NCI-H2107 (cell line): Measurements from ENCODE around the gene MYB.
"Not testable (repeated sequence)": the region's sequence is repeated elsewhere in the genome, so short reads cannot be mapped to it uniquely, and the experiment has no call there.

ENCODE experiments used
- DNase-seq: peaks from one replicate; lab custom pipeline; 2025; lab: John Stamatoyannopoulos, UW

The MYB gene

GRCh38 chr6:135222623-135223022, 41.5 kb downstream of the MYB start:
- no peak for DNase-seq

- no peak for DNase-seq
Observed at GRCh38 chr6:135224037-135224647, 43.0 kb downstream of the MYB start.

GRCh38 chr6:135225911-135226310, 44.8 kb downstream of the MYB start:
- DNase-seq = no peak

GRCh38 chr6:135226537-135226936, 45.4 kb downstream of the MYB start:
- no peak for DNase-seq

- no peak for DNase-seq
Observed at GRCh38 chr6:135227349-135227748, 46.2 kb downstream of the MYB start.

GRCh38 chr6:135227758-135228157, 46.6 kb downstream of the MYB start:
- DNase-seq = no peak

GRCh38 chr6:135228486-135228885, 47.4 kb downstream of the MYB start:
- no peak for DNase-seq

- DNase-seq = no peak
Observed at GRCh38 chr6:135229996-135230395, 48.9 kb downstream of the MYB start.

GRCh38 chr6:135230711-135231468, 49.8 kb downstream of the MYB start:
- no peak for DNase-seq

GRCh38 chr6:135231469-135231844, 50.3 kb downstream of the MYB start:
- DNase-seq = no peak

- DNase-seq = no peak
Observed at GRCh38 chr6:135233686-135234491, 52.8 kb downstream of the MYB start.

GRCh38 chr6:135234492-135234780, 53.3 kb downstream of the MYB start:
- no peak for DNase-seq

- no peak for DNase-seq
Observed at GRCh38 chr6:135235716-135236115, 54.6 kb downstream of the MYB start.

- DNase-seq = no peak
Observed at GRCh38 chr6:135236319-135236718, 55.2 kb downstream of the MYB start.

GRCh38 chr6:135236732-135237131, 55.6 kb downstream of the MYB start:
- no peak for DNase-seq

GRCh38 chr6:135240711-135241110, 59.6 kb downstream of the MYB start:
- no peak for DNase-seq

- no peak for DNase-seq
Observed at GRCh38 chr6:135243871-135244796, 63.0 kb downstream of the MYB start.

- DNase-seq = no peak
Observed at GRCh38 chr6:135244805-135245204, 63.7 kb downstream of the MYB start.

- DNase-seq = not testable (repeated sequence)
Observed at GRCh38 chr6:135246412-135247012, 65.4 kb downstream of the MYB start.

- DNase-seq = no peak
Observed at GRCh38 chr6:135250234-135250633, 69.1 kb downstream of the MYB start.

GRCh38 chr6:135250751-135251497, 69.8 kb downstream of the MYB start:
- DNase-seq = no peak
